Erythroblast (primary cell): ENCODE measurements around the gene TOP2A.

Experiments used
- GATA1 ChIP-seq: IDR thresholded peaks from 2 replicates; pipeline ENCODE4 v1.6.1; 2011; ENCODE audit warnings: low read depth, mild to moderate bottlenecking, control low read depth, low read length, moderate library complexity
- POLR2A ChIP-seq: IDR thresholded peaks from 2 replicates; pipeline ENCODE4 v1.6.1; 2011; ENCODE audit warnings: mild to moderate bottlenecking, low read length

DNA sequence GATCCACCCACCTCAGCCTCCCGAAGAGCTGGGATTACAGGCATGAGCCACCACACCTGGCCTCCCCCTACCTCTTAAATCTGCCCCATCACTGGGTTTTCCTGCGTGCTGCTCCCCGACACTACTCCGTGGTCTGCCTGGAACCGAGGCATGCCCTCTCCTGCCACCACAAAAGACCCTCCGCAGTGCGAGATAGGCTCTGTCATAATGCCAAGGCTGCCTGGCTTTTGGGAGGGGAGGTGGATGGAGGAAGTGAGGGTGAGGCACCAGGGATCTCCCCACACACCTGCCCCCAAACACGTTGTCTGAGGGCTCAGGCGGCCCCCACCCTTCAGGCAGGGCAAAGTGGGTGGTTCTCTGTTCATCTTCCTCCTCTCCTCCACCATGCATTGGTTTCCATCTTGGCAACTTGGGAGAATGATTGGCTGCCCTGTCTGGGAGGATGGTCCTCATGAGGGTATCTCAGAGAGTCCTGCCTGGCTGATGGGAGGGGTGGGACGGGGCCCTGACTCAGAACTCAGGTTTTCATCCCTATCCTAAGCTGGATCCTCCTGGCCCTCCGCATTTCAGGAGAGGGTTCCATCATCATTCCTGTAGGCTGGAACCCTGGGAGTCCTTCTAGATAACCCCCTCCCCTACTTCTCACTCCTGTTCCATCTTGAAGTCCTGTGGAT is 48.7 kb upstream of the TOP2A start:
- TF ChIP-seq POLR2A (no peak), GATA1 (no peak)
